WERI-Rb-1 (cell line): Measurements from ENCODE around the gene FOSL1.
"Not testable (repeated sequence)": the region's sequence is repeated elsewhere in the genome, so short reads cannot be mapped to it uniquely, and the experiment has no call there.

ENCODE experiments used
- DNase-seq: peaks from one replicate; pipeline ENCODE4 v3.0.0-alpha.2; 2020
- H3K27ac ChIP-seq: fragments of 250-450 bp; sonication (Bioruptor Pico); 2 replicates; pipeline ENCODE4 v1.5.1; 2020; ENCODE audit warnings: mild to moderate bottlenecking, moderate library complexity
- H3K27me3 ChIP-seq: fragments of 250-450 bp; sonication (Bioruptor Pico); 2 replicates; pipeline ENCODE4 v1.5.1; 2021; ENCODE audit warnings: mild to moderate bottlenecking, low read depth, moderate library complexity; ENCODE audit not compliant: insufficient read depth, severe bottlenecking
- H3K36me3 ChIP-seq: fragments of 250-450 bp; sonication (Bioruptor Pico); 2 replicates; pipeline ENCODE4 v1.5.1; 2020; ENCODE audit warnings: mild to moderate bottlenecking, moderate library complexity
- H3K4me3 ChIP-seq: 2 replicates; pipeline ENCODE4 v1.5.1; 2011; ENCODE audit warnings: low read depth, mild to moderate bottlenecking, control low read depth, low read length
- H3K9me3 ChIP-seq: fragments of 250-450 bp; sonication (Bioruptor Pico); 2 replicates; pipeline ENCODE4 v1.5.1; 2021; ENCODE audit warnings: mild to moderate bottlenecking, moderate library complexity; ENCODE audit not compliant: severe bottlenecking
- CTCF ChIP-seq: IDR thresholded peaks from 2 replicates; pipeline ENCODE4 v1.5.1; 2011; ENCODE audit warnings: low read depth, mild to moderate bottlenecking, control low read depth, inconsistent platforms, low read length

The FOSL1 gene

GRCh38 chr11:65849366-65849765 lies 50.8 kb downstream of the FOSL1 start:
- no peak overlapping the region for H3K27ac ChIP-seq
- H3K9me3 ChIP-seq, result peaks cover 5% of the 10 kb centered on the region
- H3K27me3 ChIP-seq, result no peaks in the 10 kb centered on the region
- H3K36me3 ChIP-seq, result peaks cover 36% of the 10 kb centered on the region
- DNase-seq, result peak; percentile 6
- no peak overlapping the region for H3K4me3 ChIP-seq
- TF ChIP-seq CTCF, result no peak

GRCh38 chr11:65848693-65849092 lies 51.5 kb downstream of the FOSL1 start:
- not testable (repeated sequence) for DNase-seq, H3K27ac ChIP-seq, H3K27me3 ChIP-seq, H3K9me3 ChIP-seq, H3K4me3 ChIP-seq
- peaks cover 29% of the 10 kb centered on the region for H3K36me3 ChIP-seq

GRCh38 chr11:65847746-65848145 lies 52.4 kb downstream of the FOSL1 start:
- Histone ChIP-seq H3K4me3 (no peak overlapping the region), H3K36me3 (peaks cover 20% of the 10 kb centered on the region), H3K27me3 (no peaks in the 10 kb centered on the region), H3K27ac (no peak overlapping the region), H3K9me3 (peaks cover 5% of the 10 kb centered on the region)
- no peak for TF ChIP-seq CTCF
- DNase-seq, result no peak

DNA sequence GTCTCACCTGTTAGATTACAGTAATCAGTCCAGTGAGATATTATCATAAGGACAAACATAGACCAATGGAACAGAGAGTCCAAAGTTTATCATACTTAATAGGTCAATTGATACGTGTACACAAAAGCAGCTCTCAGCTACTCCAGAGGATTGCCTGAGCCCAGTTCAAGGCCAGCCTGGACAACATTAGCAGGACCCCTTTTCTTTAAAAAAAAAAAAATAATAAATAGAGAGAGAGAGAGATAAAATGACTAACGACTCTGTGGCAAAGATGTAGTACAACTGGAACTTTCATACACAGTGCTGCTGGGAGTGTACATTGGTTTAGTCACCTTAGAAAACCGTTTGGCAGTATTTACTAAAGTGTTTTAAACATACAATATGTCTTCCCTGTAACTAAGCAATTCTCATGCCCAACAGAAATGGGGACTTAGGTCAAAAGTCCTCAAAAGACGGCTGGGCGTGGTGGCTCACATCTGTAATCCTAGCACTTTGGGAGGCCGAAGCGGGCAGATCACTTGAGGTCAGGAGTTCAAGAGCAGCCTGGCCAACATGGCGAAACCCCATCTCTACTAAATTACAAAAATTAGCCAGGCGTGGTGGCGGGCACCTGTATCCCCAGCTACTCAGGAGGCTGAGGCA lies 55.8 kb downstream of the FOSL1 start:
- Histone ChIP-seq H3K36me3 (no peaks in the 10 kb centered on the region), H3K27me3 (no peaks in the 10 kb centered on the region)
- TF ChIP-seq CTCF, result no peak

DNA sequence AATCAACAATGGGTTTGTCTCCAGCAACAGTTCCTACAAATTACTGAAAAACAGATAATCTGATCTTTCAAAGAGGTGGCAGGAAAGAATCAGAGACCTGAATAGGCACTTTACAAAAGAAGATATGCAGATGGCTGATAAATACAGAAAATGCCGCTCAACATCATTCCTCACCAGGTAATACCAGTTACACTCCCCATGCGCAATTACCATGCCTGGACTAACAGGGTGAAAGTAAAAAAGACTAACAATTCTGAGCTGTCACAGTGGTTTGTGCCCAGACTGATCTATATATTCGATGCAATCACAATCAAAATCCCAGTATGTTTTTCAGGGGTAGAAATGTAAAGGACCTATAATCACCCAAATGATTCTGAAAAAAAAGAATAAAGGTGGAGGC lies 56.4 kb downstream of the FOSL1 start:
- Histone ChIP-seq H3K27me3 (no peaks in the 10 kb centered on the region), H3K9me3 (no peaks in the 10 kb centered on the region), H3K36me3 (no peaks in the 10 kb centered on the region), H3K4me3 (no peak overlapping the region), H3K27ac (no peak overlapping the region)
- DNase-seq, result no peak
- TF ChIP-seq CTCF, result no peak

More for the DNA sequence above, 55.8 kb downstream of the FOSL1 start:
- no peak for DNase-seq
- Histone ChIP-seq H3K27ac (no peak overlapping the region), H3K4me3 (no peak overlapping the region), H3K9me3 (no peaks in the 10 kb centered on the region)

- Histone ChIP-seq H3K9me3 (no peaks in the 10 kb centered on the region), H3K4me3 (no peak overlapping the region), H3K27me3 (no peaks in the 10 kb centered on the region), H3K36me3 (no peaks in the 10 kb centered on the region), H3K27ac (no peak overlapping the region)
- no peak for TF ChIP-seq CTCF
- DNase-seq, result no peak
Observed at GRCh38 chr11:65842144-65842543, 58.0 kb downstream of the FOSL1 start.
